HG02870 (cell line): ENCODE results near the gene SLC16A9.
"Not testable (repeated sequence)": the region's sequence is repeated elsewhere in the genome, so short reads cannot be mapped to it uniquely, and the experiment has no call there.

Source experiments
- ATAC-seq: cut with Tn5 transposase; IDR thresholded peaks from one replicate; pipeline ENCODE4 v1.9.1; 2021; ENCODE audit warnings: mild to moderate bottlenecking, moderate library complexity; ENCODE audit not compliant: unreplicated experiment

SLC16A9 gene

GRCh38 chr10:59709395-59710125, at the start of gene SLC16A9:
SLC16A9 (minus strand) TSS chr10:59709850; CDS start chr10:59684291, 25,559 bp downstream.
- peak; percentile 90 for ATAC-seq

- ATAC-seq = no peak
These were observed 48.3 kb upstream of the SLC16A9 start for GRCh38 chr10:59757966-59758365.

- no peak for ATAC-seq
These were observed 45.3 kb upstream of the SLC16A9 start for GRCh38 chr10:59754951-59755350.

GRCh38 chr10:59753267-59753666, 43.6 kb upstream of the SLC16A9 start, which contains the start of gene MRLN:
MRLN (minus strand) TSS chr10:59753455.
- ATAC-seq = no peak

- ATAC-seq = no peak
These were observed 42.8 kb upstream of the SLC16A9 start for GRCh38 chr10:59752278-59752940.

GRCh38 chr10:59750155-59750945, 40.7 kb upstream of the SLC16A9 start:
- no peak for ATAC-seq

GRCh38 chr10:59748834-59749233, 39.2 kb upstream of the SLC16A9 start:
- ATAC-seq = peak; percentile 90

GRCh38 chr10:59745163-59745650, 35.6 kb upstream of the SLC16A9 start:
- ATAC-seq = no peak

- ATAC-seq = not testable (repeated sequence)
These were observed 35.1 kb upstream of the SLC16A9 start for GRCh38 chr10:59744762-59745161.

GRCh38 chr10:59744156-59744555, 34.5 kb upstream of the SLC16A9 start:
- not testable (repeated sequence) for ATAC-seq

GRCh38 chr10:59741583-59741982, 31.9 kb upstream of the SLC16A9 start:
- no peak for ATAC-seq

- ATAC-seq = no peak
These were observed 31.4 kb upstream of the SLC16A9 start for GRCh38 chr10:59741048-59741447.

- ATAC-seq = no peak
These were observed 27.1 kb upstream of the SLC16A9 start for GRCh38 chr10:59736749-59737148.

GRCh38 chr10:59735296-59735695, 25.6 kb upstream of the SLC16A9 start:
- no peak for ATAC-seq

GRCh38 chr10:59734014-59734462, 24.4 kb upstream of the SLC16A9 start:
- no peak for ATAC-seq

- not testable (repeated sequence) for ATAC-seq
These were observed 23.8 kb upstream of the SLC16A9 start for GRCh38 chr10:59733321-59734013.

- ATAC-seq = not testable (repeated sequence)
These were observed 23.2 kb upstream of the SLC16A9 start for GRCh38 chr10:59732849-59733248.

- ATAC-seq = not testable (repeated sequence)
These were observed 19.5 kb upstream of the SLC16A9 start for GRCh38 chr10:59729167-59729566.

- ATAC-seq = no peak
These were observed 14.7 kb upstream of the SLC16A9 start for GRCh38 chr10:59724098-59724938.

- no peak for ATAC-seq
These were observed 10.7 kb upstream of the SLC16A9 start for GRCh38 chr10:59720377-59720776.
